GM19438 (cell line): ENCODE measurements around the gene B3GAT1.

Experiments
- ATAC-seq: cut with Tn5 transposase; IDR thresholded peaks from one replicate; pipeline ENCODE4 v1.9.1; 2021; ENCODE audit warnings: low read depth; ENCODE audit not compliant: unreplicated experiment

B3GAT1 gene

GRCh38 chr11:134442246-134442645 is 30.2 kb upstream of the B3GAT1 start:
- no peak for ATAC-seq

GRCh38 chr11:134441706-134442105 is 29.7 kb upstream of the B3GAT1 start:
- ATAC-seq: no peak

DNA sequence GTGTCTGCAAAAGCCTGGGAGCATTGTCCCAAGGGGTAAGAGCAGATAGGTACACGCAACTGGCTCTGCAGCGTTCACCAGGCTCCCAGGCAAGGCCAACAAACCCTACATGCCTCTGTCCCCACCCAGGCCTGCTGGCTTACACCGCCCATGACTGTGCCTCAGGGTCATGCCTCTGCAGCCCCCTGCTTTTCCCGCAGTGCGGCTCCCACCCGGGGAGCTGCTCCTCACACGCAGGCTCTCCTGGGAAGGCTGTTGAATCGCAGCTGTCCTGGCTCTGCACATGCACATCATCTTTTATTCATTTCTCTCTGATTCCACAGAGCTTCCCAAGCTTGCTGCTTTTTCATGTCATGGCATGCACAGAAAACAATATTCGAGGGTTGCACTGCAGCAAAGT is 29.2 kb upstream of the B3GAT1 start:
- no peak for ATAC-seq

DNA sequence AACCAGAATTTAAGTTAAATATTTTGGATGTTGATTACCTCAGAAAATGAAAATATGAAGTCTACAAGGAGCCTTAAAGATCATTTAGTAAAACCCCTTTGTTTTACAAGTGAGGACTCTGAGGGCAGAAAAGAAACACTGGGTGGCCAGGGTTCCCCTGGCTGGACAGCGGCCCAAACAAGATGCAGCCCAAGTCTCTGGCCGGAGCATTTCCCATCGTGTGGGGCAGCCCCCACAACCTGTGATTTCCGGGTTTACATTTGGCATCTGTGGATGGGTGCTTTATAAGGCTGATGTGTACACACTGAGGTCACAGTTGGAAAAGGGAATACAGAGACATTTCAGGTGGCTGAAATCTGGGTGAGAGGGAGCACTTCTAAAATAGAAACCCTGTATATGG is 28.8 kb upstream of the B3GAT1 start:
- no peak for ATAC-seq

- ATAC-seq: no peak
Observed at GRCh38 chr11:134438542-134439537, 26.8 kb upstream of the B3GAT1 start.

- no peak for ATAC-seq
Observed at GRCh38 chr11:134437821-134438220, 25.8 kb upstream of the B3GAT1 start.

- ATAC-seq: no peak
Observed at GRCh38 chr11:134436781-134437180, 24.7 kb upstream of the B3GAT1 start.

GRCh38 chr11:134433806-134434205 is 21.8 kb upstream of the B3GAT1 start:
- ATAC-seq: no peak

- ATAC-seq: no peak
Observed at GRCh38 chr11:134433251-134433650, 21.2 kb upstream of the B3GAT1 start.

- ATAC-seq: no peak
Observed at GRCh38 chr11:134432776-134433175, 20.7 kb upstream of the B3GAT1 start.

DNA sequence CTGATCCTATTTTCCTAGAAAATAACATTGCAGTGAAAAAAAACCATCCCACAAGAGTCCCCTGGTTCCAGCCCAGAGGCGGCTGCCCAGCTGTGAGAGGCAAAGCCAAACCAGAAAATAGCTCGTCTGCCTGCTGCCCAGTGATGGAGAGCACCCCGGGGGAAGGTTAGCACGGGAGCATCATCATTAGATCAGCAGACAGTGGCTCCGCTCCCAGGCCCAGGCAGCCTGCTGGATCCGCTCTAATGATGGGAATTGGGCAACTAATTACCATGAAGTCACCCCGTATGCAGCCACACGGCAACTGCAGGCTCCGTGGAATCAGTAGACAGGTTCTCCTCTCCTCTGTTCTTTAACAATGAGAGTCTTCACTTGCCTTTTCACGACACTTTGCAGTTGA is 17.1 kb upstream of the B3GAT1 start:
- ATAC-seq: no peak

DNA sequence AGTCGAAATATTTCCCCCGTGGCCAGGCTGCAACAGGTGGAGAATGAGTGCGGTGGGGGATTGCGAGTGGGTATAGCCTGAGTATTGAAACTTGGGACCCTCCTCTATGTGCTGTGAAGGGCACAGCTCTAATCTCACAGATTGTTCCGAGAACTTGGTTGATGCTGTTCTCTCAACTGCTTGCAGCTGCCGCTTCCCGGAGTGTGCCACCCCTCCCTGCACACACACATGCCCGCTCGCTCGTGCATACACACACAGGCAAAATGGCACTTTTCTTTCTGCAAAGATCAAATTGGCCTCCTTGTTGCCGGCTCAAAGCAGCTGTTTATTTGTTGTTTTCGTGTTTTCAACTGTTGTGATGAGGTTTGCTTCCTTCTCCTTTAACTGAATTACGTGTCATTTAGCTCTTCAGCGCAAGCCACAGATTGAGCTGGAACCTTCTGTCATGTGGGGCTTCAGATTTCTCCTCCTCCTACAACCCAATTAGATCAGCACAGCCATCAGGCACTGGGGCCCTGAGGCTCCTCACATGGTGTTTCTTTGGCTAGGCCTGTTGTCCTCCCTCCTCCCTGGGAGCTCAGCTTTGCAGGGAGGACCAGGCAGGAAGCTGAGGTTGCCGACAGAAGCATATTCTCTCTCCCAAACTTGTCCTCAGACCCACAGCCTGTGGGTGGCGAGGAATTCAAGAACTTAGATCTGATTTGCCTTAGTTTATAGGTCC is 13.9 kb upstream of the B3GAT1 start:
- ATAC-seq: no peak

DNA sequence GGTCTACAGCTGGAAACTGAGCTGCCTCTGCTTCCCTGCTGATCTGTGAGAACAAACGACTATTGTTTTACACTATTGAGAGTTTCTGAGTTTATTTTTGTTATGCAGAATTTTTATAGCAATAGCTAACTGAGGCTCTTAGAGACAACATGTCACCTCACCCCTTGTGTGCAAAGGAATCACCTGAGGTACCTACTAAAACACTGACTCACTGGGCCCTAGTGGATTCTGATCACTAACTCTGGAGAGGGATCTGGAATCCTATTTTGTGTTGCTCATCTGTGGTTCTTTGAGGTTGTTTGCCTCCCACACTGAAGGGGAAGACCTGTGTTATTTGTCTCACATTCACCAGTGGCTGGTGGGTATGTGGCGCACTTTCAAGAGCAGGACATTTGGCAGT is 13.4 kb upstream of the B3GAT1 start:
- ATAC-seq: no peak

DNA sequence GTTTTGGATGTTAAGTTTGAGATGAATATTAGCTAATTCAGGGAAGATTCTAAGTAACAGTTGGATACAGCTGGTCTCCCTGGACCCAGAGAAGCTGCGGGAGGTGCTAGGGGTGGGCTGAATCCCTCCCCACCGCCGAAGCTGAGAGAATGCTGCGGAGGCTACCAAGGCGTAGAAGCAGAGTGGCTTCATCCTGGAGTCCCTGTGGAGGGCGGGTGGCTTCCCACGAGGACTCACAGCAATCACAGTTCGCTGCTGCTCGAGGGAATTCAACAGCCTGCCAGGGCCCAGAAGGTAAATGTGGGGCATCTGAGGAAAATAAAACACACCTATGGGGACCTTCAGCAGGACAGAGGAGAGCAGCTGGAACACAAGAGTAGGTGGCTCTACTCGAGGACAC is 11.1 kb upstream of the B3GAT1 start:
- no peak for ATAC-seq

DNA sequence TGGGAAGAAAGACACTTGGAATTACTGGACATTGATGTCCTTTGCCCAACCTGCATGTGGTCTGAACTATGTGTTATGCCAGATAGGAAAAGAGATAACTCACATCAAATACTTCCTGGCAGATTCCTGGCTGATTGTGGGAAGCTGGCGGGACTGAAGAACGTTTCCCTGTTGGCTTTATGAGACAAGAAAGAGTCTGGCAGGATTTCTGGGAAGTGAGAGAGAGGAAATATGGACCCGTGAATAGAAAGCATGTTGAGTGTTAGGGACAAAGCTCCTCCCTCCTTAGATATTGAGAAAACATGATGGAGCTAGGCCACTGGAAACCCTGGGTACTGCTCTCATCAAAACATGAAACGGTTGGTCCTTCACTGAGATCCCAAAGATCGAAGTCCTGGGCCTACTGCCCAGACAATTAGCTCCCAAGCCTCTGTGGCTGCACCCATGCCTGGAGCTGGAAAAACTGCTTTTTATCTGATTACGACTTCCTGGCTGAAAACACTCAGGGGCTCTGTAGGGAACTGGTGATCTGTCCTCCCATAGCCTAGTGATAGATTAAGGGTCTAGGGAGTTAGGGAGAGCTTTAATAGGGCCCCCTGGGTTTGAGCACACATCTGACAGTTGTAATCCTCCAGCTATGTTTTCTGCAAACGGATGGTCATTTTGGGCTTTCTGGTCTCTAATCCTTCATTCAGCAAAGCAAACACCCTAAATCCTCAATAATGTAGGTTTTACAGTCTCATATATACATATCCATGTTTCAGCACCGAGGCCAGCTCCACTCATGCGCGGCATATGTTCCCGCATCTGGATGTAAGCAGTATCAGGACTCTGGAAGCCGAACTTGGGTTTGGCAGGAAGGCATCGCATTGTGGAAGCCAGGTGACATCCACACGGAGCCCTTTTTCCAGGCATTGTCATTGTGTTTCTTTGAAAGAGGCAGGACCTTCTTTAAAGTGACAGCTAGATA is 6.1 kb upstream of the B3GAT1 start:
- ATAC-seq: no peak

- ATAC-seq: no peak
Observed at GRCh38 chr11:134416726-134417125, 4.7 kb upstream of the B3GAT1 start.

DNA sequence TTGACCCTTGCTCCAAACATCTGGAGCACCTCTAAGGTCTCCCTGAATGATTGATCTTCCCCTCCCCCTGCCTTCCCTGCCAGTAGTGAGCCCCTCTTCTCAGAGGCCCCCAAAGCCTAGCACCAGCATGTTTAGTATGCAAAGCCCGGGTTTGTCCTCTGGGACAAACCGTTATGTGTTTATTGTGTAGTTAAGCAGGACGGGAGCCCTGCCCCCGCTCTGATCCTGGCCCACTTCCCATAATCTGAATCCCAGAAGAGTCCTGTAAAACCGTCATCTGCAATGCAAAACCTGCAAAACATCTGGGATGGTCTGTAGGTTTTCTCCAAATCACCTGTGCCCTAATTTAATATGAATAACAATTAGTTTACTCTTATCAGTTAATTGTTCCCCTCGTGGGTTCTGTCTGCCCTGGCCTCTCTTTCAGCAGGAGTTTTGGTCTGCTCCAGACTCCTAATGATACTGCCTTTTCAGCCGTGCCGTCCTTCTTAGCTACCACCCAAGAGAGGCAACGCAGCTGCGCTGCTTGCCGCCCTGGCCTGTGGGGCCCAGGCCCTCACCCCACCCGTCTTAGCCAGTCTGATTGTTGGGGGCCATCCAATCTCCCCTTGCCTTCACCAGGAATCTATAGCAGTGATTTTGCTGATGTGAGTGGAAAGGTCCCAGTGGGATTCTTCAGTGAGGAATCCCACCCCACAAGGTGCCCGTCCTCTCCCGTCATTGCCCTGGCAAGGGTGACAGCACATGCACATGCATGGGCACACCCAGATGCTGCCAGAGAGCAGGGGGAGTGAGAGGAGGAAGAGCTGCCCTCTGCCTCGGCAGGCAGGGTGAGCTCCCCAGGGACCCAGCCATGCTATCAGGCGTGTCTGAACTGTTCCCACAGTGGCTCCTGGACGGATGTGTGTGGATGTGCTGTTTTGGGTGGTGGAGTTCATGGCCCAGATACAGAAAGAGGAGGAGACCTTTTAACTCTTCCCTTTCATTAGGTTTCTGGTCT is 3.0 kb upstream of the B3GAT1 start:
- ATAC-seq: no peak

GRCh38 chr11:134413826-134414731 is 2.0 kb upstream of the B3GAT1 start:
- no peak for ATAC-seq
